Trophoblast cell (in vitro differentiated cells and primary cell): ENCODE measurements around the gene GRP.

Experiments
- DNase-seq, 2 donors: peaks; one replicate each; pipeline ENCODE4 v3.0.0-alpha.2; 2016
- H2AFZ ChIP-seq: 2 replicates; pipeline ENCODE4 v1.6.1; 2013; ENCODE audit warnings: low read length, moderate library complexity, mild to moderate bottlenecking; ENCODE audit not compliant: insufficient read depth, poor library complexity
- H2AK5ac ChIP-seq: 2 replicates; pipeline ENCODE4 v1.6.1; 2013; ENCODE audit warnings: mild to moderate bottlenecking, low read length
- H2BK120ac ChIP-seq: 2 replicates; pipeline ENCODE4 v1.6.1; 2013; ENCODE audit warnings: low read length, mild to moderate bottlenecking, moderate library complexity; ENCODE audit not compliant: insufficient read depth, poor library complexity
- H2BK12ac ChIP-seq: 2 replicates; pipeline ENCODE4 v1.6.1; 2013; ENCODE audit warnings: mild to moderate bottlenecking, low read length, moderate library complexity
- H2BK5ac ChIP-seq: 2 replicates; pipeline ENCODE4 v1.6.1; 2013; ENCODE audit warnings: low read length, low read depth, moderate library complexity, mild to moderate bottlenecking; ENCODE audit not compliant: poor library complexity
- H3K14ac ChIP-seq: 2 replicates; pipeline ENCODE4 v1.6.1; 2013; ENCODE audit warnings: mild to moderate bottlenecking, low read length
- H3K18ac ChIP-seq: 2 replicates; pipeline ENCODE4 v1.6.1; 2013; ENCODE audit warnings: mild to moderate bottlenecking, low read length
- H3K23ac ChIP-seq: 2 replicates; pipeline ENCODE4 v1.6.1; 2013; ENCODE audit warnings: low read length
- H3K27ac ChIP-seq: 2 replicates; pipeline ENCODE4 v1.5.1; 2013; ENCODE audit warnings: low read depth, mild to moderate bottlenecking, inconsistent platforms, low read length, moderate library complexity
- H3K27me3 ChIP-seq: 2 replicates; pipeline ENCODE4 v1.6.1; 2013; ENCODE audit warnings: inconsistent platforms, mild to moderate bottlenecking, low read length, moderate library complexity; ENCODE audit not compliant: insufficient read depth
- H3K36me3 ChIP-seq, 2 experiments: 1 replicate in 1 of 2; 2 replicates in 1 of 2; pipeline ENCODE4 v1.6.1; 2013; ENCODE audit warnings: low read length in 2 of 2, mild to moderate bottlenecking in 2 of 2, moderate library complexity in 1 of 2; ENCODE audit not compliant: insufficient read depth in 2 of 2, control insufficient read depth in 1 of 2
- H3K4ac ChIP-seq: 2 replicates; pipeline ENCODE4 v1.6.1; 2013; ENCODE audit warnings: low read depth, mild to moderate bottlenecking, low read length, moderate library complexity
- H3K4me1 ChIP-seq, 2 experiments: 1 replicate in 1 of 2; 2 replicates in 1 of 2; pipeline ENCODE4 v1.6.1; 2013; ENCODE audit warnings: low read length in 2 of 2, mild to moderate bottlenecking in 2 of 2, moderate library complexity in 1 of 2; ENCODE audit not compliant: insufficient read depth in 2 of 2, control insufficient read depth in 1 of 2
- H3K4me2 ChIP-seq: 2 replicates; pipeline ENCODE4 v1.6.1; 2013; ENCODE audit warnings: inconsistent platforms, mild to moderate bottlenecking, low read length, moderate library complexity
- H3K4me3 ChIP-seq: 2 replicates; pipeline ENCODE4 v1.5.1; 2013; ENCODE audit warnings: mild to moderate bottlenecking, low read depth, low read length, inconsistent platforms
- H3K79me1 ChIP-seq: one replicate; pipeline ENCODE4 v1.6.1; 2013; ENCODE audit warnings: low read length
- H3K79me2 ChIP-seq: 2 replicates; pipeline ENCODE4 v1.6.1; 2013; ENCODE audit warnings: low read length, mild to moderate bottlenecking; ENCODE audit not compliant: control insufficient read depth, insufficient read depth, poor library complexity
- H3K9ac ChIP-seq: 2 replicates; pipeline ENCODE4 v1.6.1; 2013; ENCODE audit warnings: mild to moderate bottlenecking, low read length
- H3K9me3 ChIP-seq: 2 replicates; pipeline ENCODE4 v1.6.1; 2013; ENCODE audit warnings: low read depth, mild to moderate bottlenecking, control low read depth, inconsistent platforms, low read length; ENCODE audit not compliant: insufficient read depth
- H4K12ac ChIP-seq: 2 replicates; pipeline ENCODE4 v1.6.1; 2013; ENCODE audit warnings: low read depth, mild to moderate bottlenecking, low read length, moderate library complexity
- H4K8ac ChIP-seq: 2 replicates; pipeline ENCODE4 v1.6.1; 2013; ENCODE audit warnings: low read depth, mild to moderate bottlenecking, low read length, moderate library complexity
- H4K91ac ChIP-seq: one replicate; pipeline ENCODE4 v1.6.1; 2013; ENCODE audit warnings: low read depth, mild to moderate bottlenecking, low read length, moderate library complexity
- WGBS: extraction: QIAGEN DNeasy Blood & Tissue Kit; methylation state at CpG from one replicate; pipeline ENCODE4 v1.1.7; 2013; ENCODE audit warnings: missing lambda C conversion rate; ENCODE audit not compliant: insufficient read length, insufficient coverage; ENCODE audit errors: extremely low coverage; 5-methylcytosine and 5-hydroxymethylcytosine counted together

GRP gene

GRCh38 chr18:59228351-59228750, 8.4 kb downstream of the GRP start:
- H3K4me3 ChIP-seq, result no peak overlapping the region
- no peak overlapping the region for H3K9ac ChIP-seq
- no peak for DNase-seq
- no peak overlapping the region for H3K27ac ChIP-seq
- H2AFZ ChIP-seq, result no peak overlapping the region
- no peaks in the 10 kb centered on the region for H3K4me1 ChIP-seq
- H3K4me2 ChIP-seq, result no peak overlapping the region
- H3K36me3 ChIP-seq, result no peaks in the 10 kb centered on the region
- no peaks in the 10 kb centered on the region for H3K9me3 ChIP-seq
- no peak overlapping the region for H4K8ac ChIP-seq
- no peak overlapping the region for H3K18ac ChIP-seq
- no peak overlapping the region for H4K12ac ChIP-seq
- no peak overlapping the region for H2BK12ac ChIP-seq
- no peaks in the 10 kb centered on the region for H3K79me2 ChIP-seq
- H3K79me1 ChIP-seq, result no peaks in the 10 kb centered on the region
- no peak overlapping the region for H2AK5ac ChIP-seq
- WGBS, result no CpG with 5 or more reads among the region's 1 CpG
- no peak overlapping the region for H2BK5ac ChIP-seq
- peaks cover 4% of the 10 kb centered on the region for H3K27me3 ChIP-seq
- H3K23ac ChIP-seq, result no peak overlapping the region
- H2BK120ac ChIP-seq, result no peak overlapping the region
- no peak overlapping the region for H4K91ac ChIP-seq
- H3K4ac ChIP-seq, result no peak overlapping the region
- H3K14ac ChIP-seq, result no peak overlapping the region

- WGBS, result no CpG with 5 or more reads among the region's 2 CpGs
- no peak overlapping the region for H2BK120ac ChIP-seq
- no peak overlapping the region for H3K9ac ChIP-seq
- no peak overlapping the region for H4K8ac ChIP-seq
- H3K18ac ChIP-seq, result no peak overlapping the region
- H3K4me3 ChIP-seq, result no peak overlapping the region
- H4K12ac ChIP-seq, result no peak overlapping the region
- no peak overlapping the region for H3K4ac ChIP-seq
- no peaks in the 10 kb centered on the region for H3K4me1 ChIP-seq
- H3K36me3 ChIP-seq, result no peaks in the 10 kb centered on the region
- no peaks in the 10 kb centered on the region for H3K79me1 ChIP-seq
- H3K27ac ChIP-seq, result no peak overlapping the region
- H3K79me2 ChIP-seq, result no peaks in the 10 kb centered on the region
- H3K27me3 ChIP-seq, result no peaks in the 10 kb centered on the region
- no peaks in the 10 kb centered on the region for H3K9me3 ChIP-seq
- H2AFZ ChIP-seq, result no peak overlapping the region
- H2AK5ac ChIP-seq, result no peak overlapping the region
- no peak for DNase-seq
- H4K91ac ChIP-seq, result no peak overlapping the region
- H3K23ac ChIP-seq, result no peak overlapping the region
- H3K4me2 ChIP-seq, result no peak overlapping the region
- H3K14ac ChIP-seq, result no peak overlapping the region
- no peak overlapping the region for H2BK12ac ChIP-seq
- H2BK5ac ChIP-seq, result no peak overlapping the region
These were observed 9.2 kb downstream of the GRP start for GRCh38 chr18:59229191-59229590.

- Histone ChIP-seq H3K79me1 (no peaks in the 10 kb centered on the region), H3K27ac (no peak overlapping the region), H3K4me3 (no peak overlapping the region), H3K79me2 (no peaks in the 10 kb centered on the region), H3K4me1 (no peaks in the 10 kb centered on the region), H4K12ac (no peak overlapping the region), H2AFZ (no peak overlapping the region), H2AK5ac (no peak overlapping the region), H3K14ac (no peak overlapping the region), H3K18ac (no peak overlapping the region), H3K9ac (no peak overlapping the region), H2BK12ac (no peak overlapping the region), H3K23ac (no peak overlapping the region), H2BK5ac (no peak overlapping the region), H3K36me3 (no peaks in the 10 kb centered on the region), H4K8ac (no peak overlapping the region), H3K9me3 (no peaks in the 10 kb centered on the region), H3K4me2 (no peak overlapping the region), H4K91ac (no peak overlapping the region), H2BK120ac (no peak overlapping the region), H3K4ac (no peak overlapping the region), H3K27me3 (no peaks in the 10 kb centered on the region)
- DNase-seq, result no peak
- WGBS, result no CpG with 5 or more reads among the region's 6 CpGs
These were observed 9.9 kb downstream of the GRP start for GRCh38 chr18:59229701-59230443.

DNA sequence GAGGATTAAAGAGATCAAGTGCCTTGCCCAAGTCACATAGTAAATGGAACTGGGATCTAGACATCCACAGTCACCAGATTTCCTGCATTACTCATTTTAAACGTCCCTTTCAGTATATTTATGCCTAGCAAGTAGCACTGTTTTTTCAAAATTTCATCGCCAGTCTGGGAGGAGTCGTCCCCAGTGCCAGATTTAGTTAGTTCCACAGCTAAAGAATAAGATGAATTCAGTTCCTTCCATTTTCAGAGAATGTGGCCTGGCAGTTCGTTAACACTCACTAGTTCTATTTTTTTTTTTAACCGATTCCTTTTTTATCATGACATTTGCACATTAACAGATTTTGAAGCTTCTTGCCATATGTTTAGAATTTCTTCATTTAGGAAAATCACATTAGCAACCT, 11.2 kb downstream of the GRP start:
- no peaks in the 10 kb centered on the region for H3K36me3 ChIP-seq
- no peak overlapping the region for H3K4ac ChIP-seq
- no peaks in the 10 kb centered on the region for H3K9me3 ChIP-seq
- H4K91ac ChIP-seq, result no peak overlapping the region
- H3K4me3 ChIP-seq, result no peak overlapping the region
- H4K8ac ChIP-seq, result no peak overlapping the region
- no peak overlapping the region for H3K14ac ChIP-seq
- H3K23ac ChIP-seq, result no peak overlapping the region
- H2BK5ac ChIP-seq, result no peak overlapping the region
- H3K9ac ChIP-seq, result no peak overlapping the region
- no peak overlapping the region for H2AK5ac ChIP-seq
- H2BK12ac ChIP-seq, result no peak overlapping the region
- H2AFZ ChIP-seq, result no peak overlapping the region
- H2BK120ac ChIP-seq, result no peak overlapping the region
- no peak for DNase-seq
- no CpG with 5 or more reads among the region's 5 CpGs for WGBS
- H4K12ac ChIP-seq, result no peak overlapping the region
- no peak overlapping the region for H3K4me2 ChIP-seq
- no peak overlapping the region for H3K18ac ChIP-seq
- no peaks in the 10 kb centered on the region for H3K79me2 ChIP-seq
- no peak overlapping the region for H3K27ac ChIP-seq
- no peaks in the 10 kb centered on the region for H3K4me1 ChIP-seq
- no peaks in the 10 kb centered on the region for H3K79me1 ChIP-seq
- no peaks in the 10 kb centered on the region for H3K27me3 ChIP-seq
